Heart right ventricle (tissue), 16 donors: ENCODE measurements around the gene BABAM2. TPM values are rescaled to one million over a fixed set of nuclear protein-coding genes. Genes with fewer than 3 reads are reported as not detected.

Source experiments
- ATAC-seq, 8 donors: fragments of 200-7000 bp; cut with Tn5 transposase; one replicate each; pipeline ENCODE4 v1.9.1; 2020; ENCODE audit warnings: mild to moderate bottlenecking in 8 of 8, moderate library complexity in 8 of 8, moderate number of reproducible peaks in 1 of 8
- DNase-seq, 2 donors: peaks; one replicate each; pipeline ENCODE4 v3.0.0-alpha.2; 2020
- H3K27ac ChIP-seq, 10 donors: fragments of 200-600 bp; sonication (generic) in 2 of 10; one replicate each; pipeline versions ENCODE4 v1.5.0 to v1.8.0; 2020 to 2022; ENCODE audit warnings: mild to moderate bottlenecking in 3 of 10
- H3K27me3 ChIP-seq, 7 donors: fragments of 200-600 bp; one replicate each; pipeline ENCODE4 v1.8.0; 2021 to 2022; ENCODE audit warnings: mild to moderate bottlenecking in 2 of 7
- H3K36me3 ChIP-seq, 9 donors: fragments of 200-600 bp; sonication (generic) in 1 of 9; one replicate each; pipeline versions ENCODE4 v1.5.0 to v1.8.0; 2020 to 2022; ENCODE audit warnings: mild to moderate bottlenecking in 2 of 9
- H3K4me1 ChIP-seq, 9 donors: fragments of 200-600 bp; sonication (generic) in 1 of 9; one replicate each; pipeline versions ENCODE4 v1.5.0 to v1.8.0; 2020 to 2022; ENCODE audit warnings: mild to moderate bottlenecking in 4 of 9
- H3K4me3 ChIP-seq, 10 donors: fragments of 200-600 bp; sonication (generic) in 2 of 10; one replicate each; pipeline versions ENCODE4 v1.5.0 to v1.8.0; 2020 to 2022; ENCODE audit warnings: mild to moderate bottlenecking in 7 of 10, moderate library complexity in 2 of 10
- H3K9me3 ChIP-seq, 11 donors: fragments of 200-600 bp in 10 of 11; sonication (generic) in 2 of 11; one replicate each; pipeline versions ENCODE4 v1.5.0 to v1.8.0; 2013 to 2022; ENCODE audit warnings: mild to moderate bottlenecking in 2 of 11, control low read depth in 1 of 11, moderate library complexity in 1 of 11
- CTCF ChIP-seq, 9 donors: fragments of 200-600 bp; sonication (generic) in 2 of 9; IDR thresholded peaks; one replicate each; pipeline versions ENCODE4 v1.5.0 to v1.8.0; 2021 to 2022; ENCODE audit warnings: antibody characterized with exemption in 9 of 9, mild to moderate bottlenecking in 5 of 9, moderate library complexity in 1 of 9
- WGBS, 2 donors: extraction: QIAGEN DNeasy Blood & Tissue Kit; methylation state at CpG; one replicate each; pipeline ENCODE4 v1.1.7; 2013; ENCODE audit warnings: inconsistent platforms in 1 of 2; 5-methylcytosine and 5-hydroxymethylcytosine counted together
- intact Hi-C, 10 donors: fragments of 100-400 bp; cut with DNase I; formaldehyde crosslinking; loops; one replicate each; pipeline versions ENCODE4 v1.11.1 to v1.14.2; 2022
- polyA plus RNA-seq, 2 donors: library from polyadenylated mRNA; stranded (reverse); fragments of 200-250 nt; gene quantifications; one replicate each; pipeline ENCODE4 v1.2.3, GENCODE V29; 2013
- total RNA-seq, 10 donors: library from RNA; stranded (reverse); fragmentation: NEBNext Ultra II Directional in 3 of 10; extraction: Animal tissue kit (Norgen Biotek cat#: 25700) in 3 of 10; gene quantifications; one replicate each; pipeline versions ENCODE4 v1.2.1 to v1.2.4, GENCODE V29; 2021 to 2023
- donor health status: Arrhythmogenic right ventricular cardiomyopathy.
- donor health status: ischemic (EF 13 %, LVEDD 7.1; RV severe dilation, severe dysfunction).
- donor health status: healthy with polysubstance abuse.
- donor health status: DM: no; HTN: yes; CAD: no.
- donor health status: DM: no; HTN: no; CAD: no.
- donor health status: ischemic (EF 25% LVEDD 6.9; RV normal size, moderate dysfunction).
- donor health status: ischemic (EF 25% LVEDD 5.7; RV mildly dilated, moderate dysfunction).
- donor health status: healthy.
- donor health status: DM: yes; HTN: yes; CAD: no.
- donor health status: Ischemic cardiomyopathy.
- donor health status: ischemic (EF 35%, LVEDD 5.7; RV mildly dilated, moderate dysfunction).
- donor health status: nonischemic (EF 11% LVEDD 7.7; RV severe dilation, severe dysfunction).
- donor health status: DM: yes; HTN: yes; CAD: no.
- donor health status: PGD.
- donor health status: ischemic (EF 29% LVEDD 5.4; RV normal size, mild dysfunction).
- donor health status: nonischemic (EF 23%, LVEDD 6.1; RV moderate dilation, normal function).

The BABAM2 gene
- total and polyA plus RNA-seq, 12 donors = 13.3 to 83.4 (median 65.9) TPM

- intact Hi-C loops = loop anchor here in 5 of 10 donors (5.0 to 10.0 kb wide), 4 partner anchors 105 to 565 kb away; partner anchors contain the start of gene FOSL2 (in 3 of the 5)
- Histone ChIP-seq H3K27ac (no peak overlapping the region), H3K4me1 (peaks cover 0 to 28% (median 24%) of the 10 kb centered on the region in 9 donors), H3K9me3 (no peaks in the 10 kb centered on the region), H3K27me3 (no peaks in the 10 kb centered on the region), H3K36me3 (no peaks in the 10 kb centered on the region), H3K4me3 (no peak overlapping the region)
- TF ChIP-seq CTCF (IDR thresholded peaks at IDR 0.05) = no peak
- no peak for DNase-seq
- WGBS, 2 donors = 92 to 98% methylated on average over 4 of the region's 4 CpGs
- no peak for ATAC-seq
These were observed 388.8 kb downstream of the BABAM2 start for GRCh38 chr2:28279371-28279770.

DNA sequence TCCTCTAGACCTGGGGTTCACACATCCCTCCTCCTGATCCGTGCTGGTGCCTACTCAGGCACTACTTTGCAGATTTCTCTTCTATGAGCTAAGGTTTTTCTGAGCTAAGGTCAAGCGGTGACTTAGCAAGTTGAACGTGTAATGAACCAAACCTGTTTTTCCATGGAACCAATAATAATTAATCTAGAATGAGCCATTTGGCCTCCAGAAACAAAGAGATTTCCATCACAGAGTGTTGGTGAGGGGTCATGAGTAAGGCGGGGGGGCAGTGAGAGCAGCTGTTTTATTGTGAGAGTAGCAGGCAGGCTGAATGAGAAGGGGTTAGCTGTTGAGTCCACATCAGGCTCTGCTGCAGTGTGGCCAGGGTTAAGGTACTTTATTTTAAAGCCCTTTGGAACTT, 390.1 kb downstream of the BABAM2 start:
- WGBS, 2 donors = 97 to 98% methylated on average over 4 of the region's 4 CpGs
- H3K9me3 ChIP-seq = no peaks in the 10 kb centered on the region
- ATAC-seq = no peak

GRCh38 chr2:28281739-28282138, 391.2 kb downstream of the BABAM2 start:
- ATAC-seq = no peak
- Histone ChIP-seq H3K9me3 (no peaks in the 10 kb centered on the region), H3K4me1 (peaks cover 0 to 5% (median 2%) of the 10 kb centered on the region in 9 donors)

More for the DNA sequence above, 390.1 kb downstream of the BABAM2 start:
- H3K27me3 ChIP-seq = no peaks in the 10 kb centered on the region
- no peak overlapping the region for H3K27ac ChIP-seq
- no peaks in the 10 kb centered on the region for H3K36me3 ChIP-seq
- H3K4me3 ChIP-seq = no peak overlapping the region
- intact Hi-C loops = no loop called here
- peaks cover 0 to 16% (median 14%) of the 10 kb centered on the region in 9 donors for H3K4me1 ChIP-seq
- no peak for DNase-seq
- TF ChIP-seq CTCF (IDR thresholded peaks at IDR 0.05) = no peak

DNA sequence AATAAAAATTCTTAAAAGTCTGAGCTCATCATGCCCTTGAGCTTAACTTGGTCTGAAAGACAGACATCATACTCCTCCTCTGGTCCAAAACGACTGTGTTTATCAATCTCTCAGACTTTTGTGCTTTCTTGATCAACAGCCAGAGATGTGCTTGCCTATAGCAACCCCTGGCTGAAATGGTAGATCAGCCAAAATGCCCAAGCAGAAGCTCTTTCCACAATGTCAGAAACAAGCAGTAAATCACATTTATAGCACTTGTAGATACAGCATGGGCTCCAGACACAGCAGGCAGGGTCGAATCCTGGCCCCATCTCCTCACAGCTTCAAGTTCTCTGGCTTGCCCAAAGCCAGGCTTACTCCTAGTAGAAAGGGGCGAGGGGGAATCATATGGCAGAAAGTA, 391.7 kb downstream of the BABAM2 start:
- DNase-seq (no peak), ATAC-seq (no peak)
- H3K36me3 ChIP-seq = no peaks in the 10 kb centered on the region
- WGBS, 2 donors = 87 to 89% methylated on average over 3 of the region's 3 CpGs
- H3K27me3 ChIP-seq = no peaks in the 10 kb centered on the region
- no peak overlapping the region for H3K4me3 ChIP-seq
- H3K4me1 ChIP-seq = peaks cover 0 to 5% (median 0%) of the 10 kb centered on the region in 9 donors
- H3K9me3 ChIP-seq = no peaks in the 10 kb centered on the region
- intact Hi-C loops = no loop called here
- no peak for TF ChIP-seq CTCF (IDR thresholded peaks at IDR 0.05)
- H3K27ac ChIP-seq = no peak overlapping the region

More at GRCh38 chr2:28281739-28282138, 391.2 kb downstream of the BABAM2 start:
- Histone ChIP-seq H3K36me3 (no peaks in the 10 kb centered on the region), H3K4me3 (no peak overlapping the region), H3K27me3 (no peaks in the 10 kb centered on the region), H3K27ac (no peak overlapping the region)
- no peak for DNase-seq
- intact Hi-C loops = no loop called here
- TF ChIP-seq CTCF (IDR thresholded peaks at IDR 0.05) = no peak
- WGBS, 2 donors = 85 to 95% methylated on average over 1 of the region's 1 CpG
